Osteocyte (in vitro differentiated cells): ENCODE results near the gene DNAJC9. TPM values are rescaled to one million over a fixed set of nuclear protein-coding genes. Genes with fewer than 3 reads are reported as not detected.
A peak's percentile ranks its signal among the peaks of the same experiment; 100 is the strongest.
"Not testable (repeated sequence)": the region's sequence is repeated elsewhere in the genome, so short reads cannot be mapped to it uniquely, and the experiment has no call there.

ENCODE experiments used
- DNase-seq: peaks from one replicate; pipeline ENCODE4 v3.0.0; 2021; ENCODE audit warnings: mixed read lengths; ENCODE audit not compliant: unreplicated experiment; ENCODE audit errors: extremely low spot score
- H3K27ac Mint-ChIP-seq: one replicate; pipeline ENCODE4 v1.8.0; 2021; ENCODE audit warnings: mild to moderate bottlenecking, mixed read lengths; ENCODE audit not compliant: unreplicated experiment
- H3K27me3 Mint-ChIP-seq: one replicate; pipeline ENCODE4 v1.8.0; 2021; ENCODE audit warnings: mixed read lengths; ENCODE audit not compliant: unreplicated experiment
- H3K36me3 Mint-ChIP-seq: one replicate; pipeline ENCODE4 v1.8.0; 2021; ENCODE audit warnings: mixed read lengths; ENCODE audit not compliant: unreplicated experiment
- H3K4me1 Mint-ChIP-seq: one replicate; pipeline ENCODE4 v1.8.0; 2021; ENCODE audit warnings: mixed read lengths; ENCODE audit not compliant: unreplicated experiment
- H3K4me3 Mint-ChIP-seq: one replicate; pipeline ENCODE4 v1.8.0; 2021; ENCODE audit warnings: mild to moderate bottlenecking, moderate library complexity, mixed read lengths; ENCODE audit not compliant: unreplicated experiment
- H3K9me3 Mint-ChIP-seq: one replicate; pipeline ENCODE4 v1.8.0; 2021; ENCODE audit warnings: mixed read lengths; ENCODE audit not compliant: unreplicated experiment
- CTCF ChIP-seq: fragments of 200-600 bp; sonication (generic); IDR thresholded peaks from 2 replicates; pipeline ENCODE4 v1.5.0; 2021; ENCODE audit warnings: antibody characterized with exemption, mild to moderate bottlenecking, moderate library complexity
- total RNA-seq: library from RNA; stranded (reverse); gene quantifications from 2 replicates; pipeline ENCODE4 v1.2.1, GENCODE V29; 2021

The DNAJC9 gene
- total RNA-seq, 1 donor from 2014 or later, result 19.3 TPM

DNA sequence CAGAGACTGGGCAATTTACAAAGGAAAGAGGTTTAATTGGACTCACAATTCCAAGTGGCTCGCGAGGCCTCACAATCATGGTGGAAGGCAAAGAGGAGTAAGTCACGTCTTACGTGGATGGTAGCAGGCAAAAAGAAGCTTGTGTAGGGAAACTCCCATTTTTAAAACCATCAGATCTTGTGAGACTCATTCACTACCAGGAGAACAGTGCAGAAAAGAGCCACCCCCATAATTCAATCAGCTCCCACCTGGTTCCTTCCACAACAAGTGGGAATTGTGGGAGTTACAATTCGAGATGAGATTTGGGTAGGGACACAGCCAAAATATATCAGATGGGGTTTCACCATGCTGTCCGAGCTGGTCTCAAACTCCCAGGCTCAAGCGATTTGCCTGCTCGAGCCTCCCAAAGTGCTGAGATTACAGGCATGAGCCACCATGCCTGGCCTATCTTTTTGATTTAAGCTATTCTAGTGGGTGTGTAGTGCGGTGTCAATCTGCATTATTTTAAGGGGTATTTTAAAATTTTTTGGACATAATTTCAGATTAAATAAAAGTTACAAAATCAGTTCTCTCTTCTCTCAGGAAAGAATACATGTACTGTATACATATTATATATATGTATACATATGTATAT is 14.4 kb upstream of the DNAJC9 start:
- peak overlapping the region; percentile 8 for H3K27ac Mint-ChIP-seq
- no peak for TF ChIP-seq CTCF
- DNase-seq, result no peak
- peaks cover 12% of the 10 kb centered on the region for H3K4me1 Mint-ChIP-seq
- no peak overlapping the region for H3K4me3 Mint-ChIP-seq
- no peaks in the 10 kb centered on the region for H3K36me3 Mint-ChIP-seq
- peaks cover 10% of the 10 kb centered on the region for H3K9me3 Mint-ChIP-seq
- peaks cover 14% of the 10 kb centered on the region for H3K27me3 Mint-ChIP-seq

GRCh38 chr10:73258612-73259011 is 11.6 kb upstream of the DNAJC9 start:
- H3K27me3 Mint-ChIP-seq, H3K4me1 Mint-ChIP-seq, H3K27ac Mint-ChIP-seq, DNase-seq, H3K4me3 Mint-ChIP-seq, H3K36me3 Mint-ChIP-seq: not testable (repeated sequence)
- H3K9me3 Mint-ChIP-seq, result peaks cover 10% of the 10 kb centered on the region

GRCh38 chr10:73253225-73253555 is 6.1 kb upstream of the DNAJC9 start:
- Mint-ChIP-seq H3K4me1 (peaks cover 24% of the 10 kb centered on the region), H3K27me3 (no peaks in the 10 kb centered on the region), H3K9me3 (peaks cover under 1% of the 10 kb centered on the region), H3K27ac (peak overlapping the region; percentile 95), H3K36me3 (peaks cover 16% of the 10 kb centered on the region), H3K4me3 (peak overlapping the region; percentile 95)
- no peak for DNase-seq
- TF ChIP-seq CTCF, result no peak

DNA sequence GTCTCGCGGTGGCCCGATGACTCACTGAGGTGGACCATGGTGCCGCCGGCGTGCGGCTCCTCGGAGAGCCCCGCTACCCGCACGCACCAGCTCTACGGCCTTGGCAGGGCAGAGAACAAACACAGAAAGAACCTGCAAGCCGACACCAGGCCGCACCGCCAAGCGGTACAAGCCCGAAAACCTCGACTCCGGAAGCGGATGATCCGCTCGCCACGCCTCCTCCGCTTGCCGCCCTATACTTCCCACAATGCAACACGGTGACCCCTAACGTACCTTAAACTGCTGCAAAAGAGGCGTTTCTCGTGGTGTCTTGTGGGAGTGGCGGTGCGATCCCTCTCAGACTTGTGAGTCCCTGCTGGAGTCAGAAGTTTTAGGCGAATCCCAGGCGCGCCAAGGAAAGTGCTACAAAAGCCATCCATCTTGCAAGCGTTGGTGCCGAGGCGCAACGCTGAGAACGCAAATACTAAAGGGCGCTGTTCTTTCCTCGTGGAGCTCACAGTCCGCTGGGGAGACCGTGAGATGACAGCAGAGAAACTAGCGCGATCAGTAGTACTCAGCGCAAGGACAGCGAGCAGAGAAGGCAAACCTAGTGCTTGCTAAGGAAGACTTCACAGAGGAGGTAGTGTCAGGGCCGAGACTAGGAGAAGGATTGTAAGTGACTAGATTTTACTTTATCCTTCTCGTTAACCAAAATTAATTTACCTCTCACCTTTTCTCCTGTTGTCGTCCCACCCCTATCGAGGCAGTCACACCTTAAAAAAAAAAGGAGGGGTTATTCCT is 5.6 kb upstream of the DNAJC9 start, which contains the start of gene MRPS16:
TSS of gene MRPS16 (minus strand) at position 200 of the 780 bp plus-strand sequence. CDS start at position 38, 162 bp downstream.
- TF ChIP-seq CTCF, result no peak
- Mint-ChIP-seq H3K27ac (peak within 1 kb of the TSS; percentile 95), H3K9me3 (no peaks in the 10 kb centered on the region), H3K4me3 (peak within 1 kb of the TSS; percentile 95), H3K27me3 (no peaks in the 10 kb centered on the region), H3K4me1 (peaks cover 30% of the 10 kb centered on the region), H3K36me3 (peaks cover 16% of the 10 kb centered on the region)
- DNase-seq, result peak; percentile 95

- no peak for TF ChIP-seq CTCF
- Mint-ChIP-seq H3K4me1 (peaks cover 33% of the 10 kb centered on the region), H3K9me3 (no peaks in the 10 kb centered on the region), H3K4me3 (peak overlapping the region; percentile 95), H3K27ac (peak overlapping the region; percentile 95), H3K27me3 (no peaks in the 10 kb centered on the region), H3K36me3 (peaks cover 16% of the 10 kb centered on the region)
- DNase-seq, result no peak
Observed at GRCh38 chr10:73251683-73252444, 4.8 kb upstream of the DNAJC9 start.
